Measurements from ENCODE around the gene RABGAP1.

GRCh38 chr9:123138163-123138562, 197.3 kb downstream of the RABGAP1 start:
- TF ChIP-seq, protein P1, sequence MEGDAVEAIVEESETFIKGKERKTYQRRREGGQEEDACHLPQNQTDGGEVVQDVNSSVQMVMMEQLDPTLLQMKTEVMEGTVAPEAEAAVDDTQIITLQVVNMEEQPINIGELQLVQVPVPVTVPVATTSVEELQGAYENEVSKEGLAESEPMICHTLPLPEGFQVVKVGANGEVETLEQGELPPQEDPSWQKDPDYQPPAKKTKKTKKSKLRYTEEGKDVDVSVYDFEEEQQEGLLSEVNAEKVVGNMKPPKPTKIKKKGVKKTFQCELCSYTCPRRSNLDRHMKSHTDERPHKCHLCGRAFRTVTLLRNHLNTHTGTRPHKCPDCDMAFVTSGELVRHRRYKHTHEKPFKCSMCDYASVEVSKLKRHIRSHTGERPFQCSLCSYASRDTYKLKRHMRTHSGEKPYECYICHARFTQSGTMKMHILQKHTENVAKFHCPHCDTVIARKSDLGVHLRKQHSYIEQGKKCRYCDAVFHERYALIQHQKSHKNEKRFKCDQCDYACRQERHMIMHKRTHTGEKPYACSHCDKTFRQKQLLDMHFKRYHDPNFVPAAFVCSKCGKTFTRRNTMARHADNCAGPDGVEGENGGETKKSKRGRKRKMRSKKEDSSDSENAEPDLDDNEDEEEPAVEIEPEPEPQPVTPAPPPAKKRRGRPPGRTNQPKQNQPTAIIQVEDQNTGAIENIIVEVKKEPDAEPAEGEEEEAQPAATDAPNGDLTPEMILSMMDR (conservative IDR thresholded peaks at IDR 0.05; ENCODE audit: low read length): no peak
- TF ChIP-seq EZH2phosphoT487 (IDR thresholded peaks at IDR 0.05; ENCODE audit: borderline replicate concordance, low read depth, low read length): no peak
